Measurements from ENCODE around the gene GRSF1.

Gene GRSF1

GRCh38 chr4:70801265-70801809 lies 38.4 kb downstream of the GRSF1 start:
- in situ Hi-C loops (cut with MboI; ENCODE audit: low pct_unique_long_range_greater_than_20kb, low sequenced_read_pairs, unreplicated experiment) = no loop called here
- DNase-seq (ENCODE audit: low spot score) = peak; percentile 19
- TF ChIP-seq CTCF (IDR thresholded peaks at IDR 0.05; ENCODE audit: extremely low read depth, insufficient read depth, missing control alignments) = no peak

- no peak for DNase-seq (ENCODE audit: low spot score)
- TF ChIP-seq CTCF (IDR thresholded peaks at IDR 0.05; ENCODE audit: extremely low read depth, insufficient read depth, missing control alignments) = no peak
- in situ Hi-C loops (cut with MboI; ENCODE audit: low pct_unique_long_range_greater_than_20kb, low sequenced_read_pairs, unreplicated experiment) = no loop called here
These were observed 46.1 kb downstream of the GRSF1 start for GRCh38 chr4:70793626-70794025.

GRCh38 chr4:70788733-70789132 lies 51.0 kb downstream of the GRSF1 start:
- in situ Hi-C loops (cut with MboI; ENCODE audit: low pct_unique_long_range_greater_than_20kb, low sequenced_read_pairs, unreplicated experiment) = no loop called here
- TF ChIP-seq CTCF (IDR thresholded peaks at IDR 0.05; ENCODE audit: extremely low read depth, insufficient read depth, missing control alignments) = no peak
- no peak for DNase-seq (ENCODE audit: low spot score)

- in situ Hi-C loops (cut with MboI; ENCODE audit: low pct_unique_long_range_greater_than_20kb, low sequenced_read_pairs, unreplicated experiment) = no loop called here
- no peak for TF ChIP-seq CTCF (IDR thresholded peaks at IDR 0.05; ENCODE audit: extremely low read depth, insufficient read depth, missing control alignments)
These were observed 52.2 kb downstream of the GRSF1 start for GRCh38 chr4:70787496-70787895.

GRCh38 chr4:70783096-70783495 lies 56.6 kb downstream of the GRSF1 start:
- no peak for DNase-seq (ENCODE audit: low spot score)
- in situ Hi-C loops (cut with MboI; ENCODE audit: low pct_unique_long_range_greater_than_20kb, low sequenced_read_pairs, unreplicated experiment) = no loop called here
- no peak for TF ChIP-seq CTCF (IDR thresholded peaks at IDR 0.05; ENCODE audit: extremely low read depth, insufficient read depth, missing control alignments)

More at GRCh38 chr4:70787496-70787895, 52.2 kb downstream of the GRSF1 start:
- no peak for DNase-seq (ENCODE audit: low spot score)

GRCh38 chr4:70778888-70779422 lies 60.7 kb downstream of the GRSF1 start:
- TF ChIP-seq CTCF (IDR thresholded peaks at IDR 0.05; ENCODE audit: extremely low read depth, insufficient read depth, missing control alignments) = no peak

More at GRCh38 chr4:70778888-70779422, 60.7 kb downstream of the GRSF1 start:
- no peak for DNase-seq (ENCODE audit: low spot score)
- in situ Hi-C loops (cut with MboI; ENCODE audit: low pct_unique_long_range_greater_than_20kb, low sequenced_read_pairs, unreplicated experiment) = no loop called here
